ENCODE data around the gene GZMA.

GRCh38 chr5:55072666-55073065, 29.8 kb upstream of the GZMA start:
- TF ChIP-seq CTCF (IDR thresholded peaks at IDR 0.05; ENCODE audit: poor library complexity) (no peak), EZH2phosphoT487 (IDR thresholded peaks at IDR 0.05; ENCODE audit: low read depth, severe bottlenecking, unreplicated experiment) (no peak)

All from hepatocyte (in vitro differentiated cells).